ENCODE results near the gene ARF1. TPM values are rescaled to one million over a fixed set of nuclear protein-coding genes. Genes with fewer than 3 reads are reported as not detected.

Gene ARF1
- total RNA-seq, 2 experiments from 2014 or later, result 163 to 322 TPM

- Histone ChIP-seq H3K4me1 (ENCODE audit: insufficient read depth, low read length, poor library complexity, severe bottlenecking) (no peaks in the 10 kb centered on the region), H4K20me1 (ENCODE audit: insufficient read depth, low read length) (no peaks in the 10 kb centered on the region), H3K9me2 (ENCODE audit: insufficient read depth, low read length) (no peaks in the 10 kb centered on the region), H3K4me2 (ENCODE audit: low read length) (no peak overlapping the region), H3K27ac (ENCODE audit: low read depth, low read length, poor library complexity, severe bottlenecking) (no peak overlapping the region), H3K4me3 (ENCODE audit: low read depth, low read length, poor library complexity, severe bottlenecking) (no peak overlapping the region), H3K36me3 (ENCODE audit: insufficient read depth, low read length) (no peaks in the 10 kb centered on the region), H3K9me3 (ENCODE audit: low read length) (no peaks in the 10 kb centered on the region), H3K79me2 (ENCODE audit: insufficient read depth, low read depth, low read length) (no peaks in the 10 kb centered on the region), H2AFZ (ENCODE audit: low read length) (no peak overlapping the region)
- intact Hi-C loops (cut with micrococcal nuclease; ENCODE audit: unreplicated experiment), result no loop called here
- no peak for TF ChIP-seq CTCF (conservative IDR thresholded peaks at IDR 0.05; ENCODE audit: low read length)
- no peak for TF ChIP-seq EZH2phosphoT487 (IDR thresholded peaks at IDR 0.05; ENCODE audit: borderline replicate concordance, low read depth, low read length)
- ChIA-PET POLR2A (interaction anchor here (0.5 kb wide), 1 partner anchor 23 kb away, joined by 3 read pairs; no protein-coding TSS in a partner anchor), CTCF (ENCODE audit: unreplicated experiment) (no interaction called here)
- DNase-seq (ENCODE audit: low spot score), result no peak
- BruUV-seq (replicated peaks), result no TSS peak
These were observed 39.1 kb upstream of the ARF1 start for GRCh38 chr1:228043281-228043848.

- DNase-seq (ENCODE audit: low spot score), result no peak
- H3K4me2 ChIP-seq (ENCODE audit: low read length), result no peak overlapping the region
- no peak overlapping the region for H2AFZ ChIP-seq (ENCODE audit: low read length)
- no peaks in the 10 kb centered on the region for H3K36me3 ChIP-seq (ENCODE audit: insufficient read depth, low read length)
- H3K27ac ChIP-seq (ENCODE audit: low read depth, low read length, poor library complexity, severe bottlenecking), result no peak overlapping the region
- TF ChIP-seq CTCF (conservative IDR thresholded peaks at IDR 0.05; ENCODE audit: low read length) (no peak), EZH2phosphoT487 (IDR thresholded peaks at IDR 0.05; ENCODE audit: borderline replicate concordance, low read depth, low read length) (no peak)
- BruUV-seq (replicated peaks), result no TSS peak
- H3K9me2 ChIP-seq (ENCODE audit: insufficient read depth, low read length), result no peaks in the 10 kb centered on the region
- ChIA-PET CTCF (ENCODE audit: unreplicated experiment) (no interaction called here), POLR2A (interaction anchor here (1.3 kb wide), 1 partner anchor 11 kb away, joined by 4 read pairs; no protein-coding TSS in a partner anchor)
- H3K79me2 ChIP-seq (ENCODE audit: insufficient read depth, low read depth, low read length), result no peaks in the 10 kb centered on the region
- H3K4me1 ChIP-seq (ENCODE audit: insufficient read depth, low read length, poor library complexity, severe bottlenecking), result no peaks in the 10 kb centered on the region
- H4K20me1 ChIP-seq (ENCODE audit: insufficient read depth, low read length), result no peaks in the 10 kb centered on the region
- no peak overlapping the region for H3K4me3 ChIP-seq (ENCODE audit: low read depth, low read length, poor library complexity, severe bottlenecking)
- H3K9me3 ChIP-seq (ENCODE audit: low read length), result no peaks in the 10 kb centered on the region
- intact Hi-C loops (cut with micrococcal nuclease; ENCODE audit: unreplicated experiment), result no loop called here
These were observed 37.5 kb upstream of the ARF1 start for GRCh38 chr1:228044961-228045360.

GRCh38 chr1:228045405-228045804 lies 37.1 kb upstream of the ARF1 start:
- no TSS peak for BruUV-seq (replicated peaks)
- H3K4me2 ChIP-seq (ENCODE audit: low read length), result no peak overlapping the region
- POLR2A ChIA-PET, result interaction anchor here (1.3 kb wide), 1 partner anchor 11 kb away, joined by 4 read pairs; no protein-coding TSS in a partner anchor

More at GRCh38 chr1:228045405-228045804, 37.1 kb upstream of the ARF1 start:
- Histone ChIP-seq H4K20me1 (ENCODE audit: insufficient read depth, low read length) (no peaks in the 10 kb centered on the region), H3K9me3 (ENCODE audit: low read length) (no peaks in the 10 kb centered on the region), H2AFZ (ENCODE audit: low read length) (no peak overlapping the region), H3K27ac (ENCODE audit: low read depth, low read length, poor library complexity, severe bottlenecking) (no peak overlapping the region), H3K4me3 (ENCODE audit: low read depth, low read length, poor library complexity, severe bottlenecking) (no peak overlapping the region), H3K4me1 (ENCODE audit: insufficient read depth, low read length, poor library complexity, severe bottlenecking) (no peaks in the 10 kb centered on the region), H3K79me2 (ENCODE audit: insufficient read depth, low read depth, low read length) (no peaks in the 10 kb centered on the region), H3K9me2 (ENCODE audit: insufficient read depth, low read length) (no peaks in the 10 kb centered on the region), H3K36me3 (ENCODE audit: insufficient read depth, low read length) (no peaks in the 10 kb centered on the region)
- TF ChIP-seq EZH2phosphoT487 (IDR thresholded peaks at IDR 0.05; ENCODE audit: borderline replicate concordance, low read depth, low read length) (no peak), CTCF (conservative IDR thresholded peaks at IDR 0.05; ENCODE audit: low read length) (no peak)
- DNase-seq (ENCODE audit: low spot score), result no peak
- intact Hi-C loops (cut with micrococcal nuclease; ENCODE audit: unreplicated experiment), result no loop called here
- CTCF ChIA-PET (ENCODE audit: unreplicated experiment), result no interaction called here

All from OCI-LY7 (cell line).